COLO829 (cell line): ENCODE measurements around the gene CALD1.

ENCODE experiments used
- DNase-seq: peaks from one replicate; pipeline ENCODE4 v3.0.0; 2012; ENCODE audit warnings: low spot score

Gene CALD1

DNA sequence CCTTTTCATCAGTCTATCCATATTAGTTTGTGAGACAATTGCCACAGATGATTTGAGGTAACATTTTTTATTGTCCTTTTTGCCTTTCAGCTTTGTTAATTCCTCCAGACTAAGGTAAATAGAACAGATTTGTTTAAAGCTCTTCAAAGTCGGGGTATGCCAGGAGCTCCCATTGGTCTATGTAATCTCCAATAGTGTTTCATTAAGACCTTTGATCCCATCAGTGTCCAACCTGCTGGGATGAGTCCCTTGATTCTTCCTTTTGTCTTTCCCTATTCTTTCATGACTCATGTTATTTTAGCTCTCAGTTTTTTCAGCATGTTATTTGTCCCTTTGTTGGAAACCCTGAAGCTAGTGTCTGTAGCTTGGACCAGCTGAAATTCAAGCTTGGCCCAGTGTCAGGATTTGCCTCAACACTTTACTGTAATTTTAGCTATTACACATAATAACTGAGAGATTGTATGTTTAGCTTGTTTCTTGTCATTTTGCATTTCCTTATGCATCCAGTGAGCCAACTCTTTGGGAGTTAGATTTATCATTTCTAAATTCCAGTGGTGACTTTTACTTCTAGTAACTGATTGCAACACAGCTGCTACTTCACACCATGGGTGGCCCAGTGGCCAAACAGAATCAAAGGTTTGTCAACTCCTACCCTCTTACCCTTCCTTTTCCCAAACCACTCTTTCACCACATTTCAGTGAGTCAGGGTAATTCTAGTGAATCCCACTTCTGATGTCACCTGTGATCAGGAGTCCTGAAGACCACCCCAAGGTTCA is 222.1 kb downstream of the CALD1 start:
- no peak for DNase-seq

DNA sequence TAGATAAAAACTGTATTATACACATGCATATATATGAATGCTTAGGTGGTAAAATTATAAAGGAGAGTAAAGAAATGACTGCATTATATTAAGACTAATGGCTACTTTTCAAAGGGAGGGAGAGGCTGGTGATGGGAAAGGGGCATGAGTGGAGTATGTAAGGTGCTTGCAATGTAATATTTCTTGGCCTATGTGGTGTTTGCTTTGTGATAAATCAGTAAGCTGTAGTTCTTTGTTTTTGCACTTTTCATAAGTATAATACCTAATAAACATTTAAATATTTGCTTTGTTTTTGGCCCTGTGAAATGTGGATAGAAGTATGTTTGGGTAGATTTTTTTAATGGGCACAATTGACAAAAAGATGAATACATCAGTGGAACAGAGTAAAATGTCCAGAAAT is 232.8 kb downstream of the CALD1 start:
- DNase-seq: no peak
